ENCODE results near the gene C9orf43.

DNA sequence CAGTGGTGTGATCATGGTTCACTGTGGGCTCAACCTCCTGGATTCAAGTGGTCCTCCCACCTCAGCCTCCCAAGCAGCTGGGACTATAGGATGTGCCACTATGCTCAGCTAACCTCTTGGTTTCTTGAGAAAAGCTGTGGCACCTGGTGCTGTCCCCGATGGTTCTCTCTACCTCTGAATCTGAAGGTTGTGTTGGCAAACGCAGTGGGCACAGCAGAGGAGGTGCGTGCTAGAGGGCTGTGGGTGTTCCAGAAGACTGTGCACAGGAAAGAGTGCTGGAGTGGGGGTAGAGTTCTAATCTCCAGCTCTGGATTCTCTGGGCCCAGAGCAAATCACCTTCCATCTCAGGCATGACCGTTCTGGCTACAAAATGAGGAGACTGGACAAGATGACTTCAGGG is 65.4 kb downstream of the C9orf43 start:
- no peak for TF ChIP-seq POLR2A (IDR thresholded peaks at IDR 0.05)
- TF ChIP-seq, protein P1, sequence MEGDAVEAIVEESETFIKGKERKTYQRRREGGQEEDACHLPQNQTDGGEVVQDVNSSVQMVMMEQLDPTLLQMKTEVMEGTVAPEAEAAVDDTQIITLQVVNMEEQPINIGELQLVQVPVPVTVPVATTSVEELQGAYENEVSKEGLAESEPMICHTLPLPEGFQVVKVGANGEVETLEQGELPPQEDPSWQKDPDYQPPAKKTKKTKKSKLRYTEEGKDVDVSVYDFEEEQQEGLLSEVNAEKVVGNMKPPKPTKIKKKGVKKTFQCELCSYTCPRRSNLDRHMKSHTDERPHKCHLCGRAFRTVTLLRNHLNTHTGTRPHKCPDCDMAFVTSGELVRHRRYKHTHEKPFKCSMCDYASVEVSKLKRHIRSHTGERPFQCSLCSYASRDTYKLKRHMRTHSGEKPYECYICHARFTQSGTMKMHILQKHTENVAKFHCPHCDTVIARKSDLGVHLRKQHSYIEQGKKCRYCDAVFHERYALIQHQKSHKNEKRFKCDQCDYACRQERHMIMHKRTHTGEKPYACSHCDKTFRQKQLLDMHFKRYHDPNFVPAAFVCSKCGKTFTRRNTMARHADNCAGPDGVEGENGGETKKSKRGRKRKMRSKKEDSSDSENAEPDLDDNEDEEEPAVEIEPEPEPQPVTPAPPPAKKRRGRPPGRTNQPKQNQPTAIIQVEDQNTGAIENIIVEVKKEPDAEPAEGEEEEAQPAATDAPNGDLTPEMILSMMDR (IDR thresholded peaks at IDR 0.05): no peak
